ENCODE data around the gene MIER3. TPM values are rescaled to one million over a fixed set of nuclear protein-coding genes. Genes with fewer than 3 reads are reported as not detected.

The MIER3 gene
- polyA plus RNA-seq, 2 of the 4 experiments (the other 2 are of a cell fraction), result 9.4 to 26.1 TPM

DNA sequence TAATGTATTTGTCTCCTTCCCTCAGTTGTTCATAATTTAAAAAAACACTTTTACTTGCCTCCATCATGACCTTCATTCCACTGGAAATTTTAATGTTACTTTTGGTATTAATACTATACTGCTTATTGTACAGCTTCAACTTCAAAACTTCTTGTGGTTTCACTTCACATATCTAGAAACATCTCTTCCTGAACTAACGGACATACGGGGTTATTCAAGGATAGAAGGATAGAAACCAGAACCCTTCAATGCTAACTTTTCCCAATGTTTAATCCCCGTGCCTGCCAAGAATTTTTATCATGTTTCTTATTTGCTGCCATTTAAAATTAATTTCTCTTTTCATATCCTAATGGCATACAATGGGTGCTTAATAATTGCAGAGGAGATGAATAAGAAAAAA, 78.9 kb downstream of the MIER3 start:
- Histone ChIP-seq H3K9me3 (no peaks in the 10 kb centered on the region), H3K4me1 (no peaks in the 10 kb centered on the region), H3K27ac (no peak overlapping the region), H3K4me3 (no peak overlapping the region), H3K4me2 (no peak overlapping the region)
- DNase-seq (ENCODE audit: low read depth in 1 of 2, low spot score in 1 of 2) (no peak), FAIRE-seq (no peak), ATAC-seq (no peak)
- TF ChIP-seq EHMT2 (IDR thresholded peaks at IDR 0.05; ENCODE audit: low read depth) (no peak), KDM5A (IDR thresholded peaks at IDR 0.05) (no peak), NPAS2 (CRISPR knock-in tag; IDR thresholded peaks at IDR 0.05; ENCODE audit: borderline replicate concordance) (no peak), CEBPB (IDR thresholded peaks at IDR 0.05) (no peak), USF2 (IDR thresholded peaks at IDR 0.05) (no peak)
- TF ChIP-seq, protein P1, sequence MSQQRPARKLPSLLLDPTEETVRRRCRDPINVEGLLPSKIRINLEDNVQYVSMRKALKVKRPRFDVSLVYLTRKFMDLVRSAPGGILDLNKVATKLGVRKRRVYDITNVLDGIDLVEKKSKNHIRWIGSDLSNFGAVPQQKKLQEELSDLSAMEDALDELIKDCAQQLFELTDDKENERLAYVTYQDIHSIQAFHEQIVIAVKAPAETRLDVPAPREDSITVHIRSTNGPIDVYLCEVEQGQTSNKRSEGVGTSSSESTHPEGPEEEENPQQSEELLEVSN (IDR thresholded peaks at IDR 0.05; ENCODE audit: borderline replicate concordance, low read depth), result no peak
- CTCF ChIA-PET, result interaction anchor here (0.8 to 1.2 kb wide), 2 partner anchors 9 to 265 kb away, joined by 3 to 4 read pairs; no protein-coding TSS in a partner anchor
- POLR2A ChIA-PET, result no interaction called here
- 90% methylated on average over 3 of the region's 3 CpGs for WGBS (ENCODE audit: missing lambda C conversion rate)

- 81% methylated on average over 2 of the region's 2 CpGs for WGBS (ENCODE audit: missing lambda C conversion rate)
- DNase-seq (ENCODE audit: low read depth in 1 of 2, low spot score in 1 of 2) (no peak), FAIRE-seq (no peak), ATAC-seq (no peak)
- no peak overlapping the region for H3K27ac ChIP-seq
- H3K9me3 ChIP-seq, result no peaks in the 10 kb centered on the region
- no peaks in the 10 kb centered on the region for H3K4me1 ChIP-seq
- ChIA-PET CTCF (no interaction called here), POLR2A (no interaction called here)
- no peak overlapping the region for H3K4me3 ChIP-seq
- H3K4me2 ChIP-seq, result no peak overlapping the region
- TF ChIP-seq MAZ (IDR thresholded peaks at IDR 0.05; ENCODE audit: borderline replicate concordance, low read depth, low read length) (no peak), SMC3 (IDR thresholded peaks at IDR 0.05) (no peak), SREBF2 (IDR thresholded peaks at IDR 0.05) (no peak), RAD21 (conservative IDR thresholded peaks at IDR 0.05 in 1 of 2, IDR thresholded peaks at IDR 0.05 in 1 of 2) (no peak), RCOR1 (IDR thresholded peaks at IDR 0.05; ENCODE audit: low read depth, low read length) (no peak), EHF (CRISPR knock-in tag; IDR thresholded peaks at IDR 0.05) (no peak), JUN (IDR thresholded peaks at IDR 0.05) (no peak), ZNF302 (CRISPR knock-in tag; IDR thresholded peaks at IDR 0.05) (no peak), FOSB (CRISPR knock-in tag; IDR thresholded peaks at IDR 0.05) (no peak), ZFP36 (IDR thresholded peaks at IDR 0.05; ENCODE audit: borderline replicate concordance, partially characterized antibody) (no peak), HOXB13 (CRISPR knock-in tag; IDR thresholded peaks at IDR 0.05; ENCODE audit: low read depth) (no peak), POLR2A (IDR thresholded peaks at IDR 0.05; ENCODE audit: low read length) (no peak), KDM5A (IDR thresholded peaks at IDR 0.05) (no peak), KDM1A (IDR thresholded peaks at IDR 0.05; ENCODE audit: low read depth) (no peak)
- TF ChIP-seq, protein P2, sequence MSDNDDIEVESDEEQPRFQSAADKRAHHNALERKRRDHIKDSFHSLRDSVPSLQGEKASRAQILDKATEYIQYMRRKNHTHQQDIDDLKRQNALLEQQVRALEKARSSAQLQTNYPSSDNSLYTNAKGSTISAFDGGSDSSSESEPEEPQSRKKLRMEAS (IDR thresholded peaks at IDR 0.05), result no peak
- TF ChIP-seq, protein P3, sequence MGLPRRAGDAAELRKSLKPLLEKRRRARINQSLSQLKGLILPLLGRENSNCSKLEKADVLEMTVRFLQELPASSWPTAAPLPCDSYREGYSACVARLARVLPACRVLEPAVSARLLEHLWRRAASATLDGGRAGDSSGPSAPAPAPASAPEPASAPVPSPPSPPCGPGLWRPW (IDR thresholded peaks at IDR 0.05), result no peak
Observed at GRCh38 chr5:56871777-56872176, 80.1 kb downstream of the MIER3 start.

Other genes with a start within 250 kb of the MIER3 start
- 4.5 and 5.1 TPM in 2 replicates for gene MAP3K1, start 136.6 kb downstream of the MIER3 start, polyA plus RNA-seq (2011; rRNA removed)
- gene MAP3K1, start 136.6 kb downstream of the MIER3 start, polyA plus RNA-seq (2017; fragmentation: RNase III; extraction: RNeasy Plus Mini Kit Qiagen cat#74134 plus additional on column Dnase treatment), result 1.8 to 2.1 TPM (median 1.9 TPM) in 3 replicates
- 9.4 and 13.1 TPM in 2 replicates for gene SETD9, start 42.5 kb downstream of the MIER3 start, polyA plus RNA-seq (2011; rRNA removed)
- gene SETD9, start 42.5 kb downstream of the MIER3 start, polyA plus RNA-seq (2017; fragmentation: RNase III; extraction: RNeasy Plus Mini Kit Qiagen cat#74134 plus additional on column Dnase treatment), result 8.5 to 9.4 TPM (median 8.7 TPM) in 3 replicates
- 58.3 and 86.0 TPM in 2 replicates for gene GPBP1, start 221.9 kb upstream of the MIER3 start, polyA plus RNA-seq (2011; rRNA removed)
- 31.0 to 33.7 TPM (median 32.8 TPM) in 3 replicates for gene GPBP1, start 221.9 kb upstream of the MIER3 start, polyA plus RNA-seq (2017; fragmentation: RNase III; extraction: RNeasy Plus Mini Kit Qiagen cat#74134 plus additional on column Dnase treatment)

Data from A549 (cell line).